Measurements from ENCODE around the gene FRYL. TPM values are rescaled to one million over a fixed set of nuclear protein-coding genes. Genes with fewer than 3 reads are reported as not detected.

Gene FRYL
- total and polyA plus RNA-seq, 12 donors: 11.7 to 60.1 (median 36.4) TPM

DNA sequence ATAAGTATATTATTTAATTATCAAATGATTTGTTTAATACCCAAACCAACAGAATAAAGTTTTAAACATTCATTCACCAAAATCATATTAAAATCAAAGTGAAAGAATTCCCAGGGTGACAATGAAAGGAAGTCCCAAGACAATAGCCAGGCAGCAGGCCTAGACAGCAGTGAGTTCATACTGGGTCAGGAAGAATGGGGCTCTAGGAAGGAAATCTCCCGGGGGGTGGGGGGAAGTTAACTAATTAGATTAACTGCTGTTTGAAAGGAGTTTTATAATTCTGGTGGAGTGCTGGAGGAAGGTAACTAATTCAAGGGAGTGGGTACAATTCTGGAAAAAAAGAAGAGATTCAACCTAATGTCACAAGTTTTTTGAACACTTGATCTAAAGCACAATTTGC, 185.9 kb downstream of the FRYL start:
- TF ChIP-seq, protein P1, sequence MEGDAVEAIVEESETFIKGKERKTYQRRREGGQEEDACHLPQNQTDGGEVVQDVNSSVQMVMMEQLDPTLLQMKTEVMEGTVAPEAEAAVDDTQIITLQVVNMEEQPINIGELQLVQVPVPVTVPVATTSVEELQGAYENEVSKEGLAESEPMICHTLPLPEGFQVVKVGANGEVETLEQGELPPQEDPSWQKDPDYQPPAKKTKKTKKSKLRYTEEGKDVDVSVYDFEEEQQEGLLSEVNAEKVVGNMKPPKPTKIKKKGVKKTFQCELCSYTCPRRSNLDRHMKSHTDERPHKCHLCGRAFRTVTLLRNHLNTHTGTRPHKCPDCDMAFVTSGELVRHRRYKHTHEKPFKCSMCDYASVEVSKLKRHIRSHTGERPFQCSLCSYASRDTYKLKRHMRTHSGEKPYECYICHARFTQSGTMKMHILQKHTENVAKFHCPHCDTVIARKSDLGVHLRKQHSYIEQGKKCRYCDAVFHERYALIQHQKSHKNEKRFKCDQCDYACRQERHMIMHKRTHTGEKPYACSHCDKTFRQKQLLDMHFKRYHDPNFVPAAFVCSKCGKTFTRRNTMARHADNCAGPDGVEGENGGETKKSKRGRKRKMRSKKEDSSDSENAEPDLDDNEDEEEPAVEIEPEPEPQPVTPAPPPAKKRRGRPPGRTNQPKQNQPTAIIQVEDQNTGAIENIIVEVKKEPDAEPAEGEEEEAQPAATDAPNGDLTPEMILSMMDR (IDR thresholded peaks at IDR 0.05): no peak
- H3K4me3 ChIP-seq: no peak overlapping the region
- no peaks in the 10 kb centered on the region for H3K27me3 ChIP-seq
- intact Hi-C loops (cut with DNase I): loop anchor here in 3 of 10 donors (5.0 to 10.0 kb wide), 2 partner anchors 73 to 181 kb away; no protein-coding TSS in a partner anchor
- 16 to 22% methylated on average over 1 of the region's 1 CpG for WGBS, 2 donors
- DNase-seq (peak; percentile 10 to 77), ATAC-seq (peak; percentile 73 to 97 (median 94))
- peaks cover 0 to 68% (median 16%) of the 10 kb centered on the region in 9 donors for H3K4me1 ChIP-seq
- H3K27ac ChIP-seq: peak overlapping the region in 5 of 10 donors; percentile 34 to 72 (median 59)
- no peaks in the 10 kb centered on the region for H3K9me3 ChIP-seq
- peaks cover 0 to 67% (median 15%) of the 10 kb centered on the region in 9 donors for H3K36me3 ChIP-seq

DNA sequence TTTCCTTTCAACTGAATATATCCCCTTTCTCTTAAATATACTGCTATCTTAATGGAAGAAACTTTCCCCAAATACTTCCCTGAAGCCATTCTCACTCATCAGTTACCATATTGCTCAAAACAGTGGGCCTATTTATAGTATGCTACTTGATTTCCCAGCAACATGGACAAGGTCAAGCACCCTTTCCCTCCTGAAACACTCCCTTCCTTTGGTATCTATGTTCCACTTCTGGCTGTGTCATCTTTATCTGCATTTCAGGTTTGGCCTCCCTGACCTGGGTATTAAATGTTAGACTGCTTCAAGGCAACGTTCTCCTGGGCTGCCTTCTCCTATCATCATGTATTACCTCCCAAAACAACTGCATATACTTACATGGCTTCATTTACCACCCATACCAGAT, 188.7 kb downstream of the FRYL start:
- DNase-seq (no peak), ATAC-seq (peak in 2 of 8 donors; percentile 41 to 88)
- TF ChIP-seq, protein P1 (IDR thresholded peaks at IDR 0.05): no peak
- intact Hi-C loops (cut with DNase I): loop anchor here in 3 of 10 donors (5.0 to 10.0 kb wide), 2 partner anchors 76 to 183 kb away; no protein-coding TSS in a partner anchor
- Histone ChIP-seq H3K4me1 (peaks cover 0 to 69% (median 29%) of the 10 kb centered on the region in 9 donors), H3K27me3 (no peaks in the 10 kb centered on the region), H3K36me3 (peaks cover 0 to 82% (median 27%) of the 10 kb centered on the region in 9 donors), H3K27ac (peak overlapping the region in 2 of 10 donors; percentile 9 to 32), H3K9me3 (no peaks in the 10 kb centered on the region), H3K4me3 (no peak overlapping the region)
- 37 to 40% methylated on average over 1 of the region's 1 CpG for WGBS, 2 donors

DNA sequence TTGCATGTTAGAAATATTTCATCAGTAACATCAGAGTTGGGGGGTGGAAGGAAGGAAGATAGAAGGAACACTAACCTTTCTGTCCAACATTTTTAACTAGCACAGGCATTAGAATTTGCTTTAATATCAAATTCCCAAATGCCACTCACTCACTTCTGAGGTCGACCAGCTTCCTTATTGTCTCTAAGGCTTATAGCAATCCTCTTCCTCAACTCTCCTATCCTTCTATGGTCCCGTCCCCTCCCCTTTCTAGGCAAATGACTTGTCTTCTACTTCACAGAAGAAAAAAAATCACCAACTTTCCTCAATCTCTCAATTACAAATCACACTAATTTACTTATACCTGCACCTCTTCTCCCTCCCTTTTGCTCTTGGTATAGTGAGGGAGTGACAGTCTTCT, 189.2 kb downstream of the FRYL start:
- DNase-seq: no peak
- intact Hi-C loops (cut with DNase I): loop anchor here in 3 of 10 donors (5.0 to 10.0 kb wide), 2 partner anchors 76 to 184 kb away; no protein-coding TSS in a partner anchor
- no peak for ATAC-seq
- TF ChIP-seq, protein P1 (IDR thresholded peaks at IDR 0.05): no peak
- no peaks in the 10 kb centered on the region for H3K27me3 ChIP-seq
- WGBS, 2 donors: 85 to 94% methylated on average over 2 of the region's 2 CpGs
- peaks cover 0 to 65% (median 29%) of the 10 kb centered on the region in 9 donors for H3K4me1 ChIP-seq
- peaks cover 0 to 87% (median 27%) of the 10 kb centered on the region in 9 donors for H3K36me3 ChIP-seq
- H3K27ac ChIP-seq: peak overlapping the region in 2 of 10 donors; percentile 9 to 32
- H3K4me3 ChIP-seq: no peak overlapping the region
- H3K9me3 ChIP-seq: no peaks in the 10 kb centered on the region

DNA sequence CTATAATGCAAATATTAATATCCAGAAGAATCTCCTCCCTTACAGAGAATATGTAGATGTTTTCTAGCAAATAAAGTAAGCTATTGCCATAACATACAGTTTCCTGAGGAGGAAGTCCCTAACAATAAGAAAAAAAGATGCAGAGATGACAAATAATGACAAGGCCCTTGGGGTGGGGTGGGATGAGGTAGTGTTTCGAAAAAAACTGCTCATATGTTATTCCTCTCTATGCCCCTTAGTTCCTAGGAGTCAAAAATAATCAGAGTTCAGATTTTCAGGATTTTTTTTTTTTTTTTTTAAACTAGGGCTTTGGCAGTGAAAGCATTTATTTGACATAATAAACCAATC, 191.0 kb downstream of the FRYL start:
- H3K27ac ChIP-seq: peak overlapping the region in 2 of 10 donors; percentile 16 to 50

More for the DNA sequence above, 191.0 kb downstream of the FRYL start:
- Histone ChIP-seq H3K9me3 (no peaks in the 10 kb centered on the region), H3K36me3 (peaks cover 0 to 88% (median 26%) of the 10 kb centered on the region in 9 donors), H3K4me3 (no peak overlapping the region), H3K4me1 (peaks cover 0 to 48% (median 20%) of the 10 kb centered on the region in 9 donors), H3K27me3 (no peaks in the 10 kb centered on the region)
- WGBS, 2 donors: 60 to 70% methylated on average over 1 of the region's 1 CpG
- no peak for DNase-seq
- ATAC-seq: no peak
- intact Hi-C loops (cut with DNase I): loop anchor here in 4 of 10 donors (5.0 to 10.0 kb wide), 5 partner anchors 43 to 246 kb away; partner anchors contain the start of gene OCIAD1 (in 1 of the 4)
- TF ChIP-seq, protein P1 (IDR thresholded peaks at IDR 0.05): no peak

Data from heart right ventricle (tissue), 16 donors.